Measurements from ENCODE around the gene MSANTD2. TPM values are rescaled to one million over a fixed set of nuclear protein-coding genes. Genes with fewer than 3 reads are reported as not detected.

MSANTD2 gene
- total RNA-seq: 7.9 and 13.9 TPM in 2 replicates

GRCh38 chr11:124800226-124800929 is at the start of gene MSANTD2:
Gene MSANTD2, minus strand, starts transcription at chr11:124800406. Its CDS starts 26 bp downstream, at chr11:124800380.

GRCh38 chr11:124762105-124762623 is 38.0 kb downstream of the MSANTD2 start, which contains the start of gene ESAM:
Gene ESAM, minus strand, starts transcription at chr11:124762290. Its CDS starts 136 bp downstream, at chr11:124762154.

GRCh38 chr11:124751741-124752470 is 48.3 kb downstream of the MSANTD2 start, which contains the start of gene VSIG2:
Gene VSIG2, minus strand, starts transcription at chr11:124752255. Its CDS starts 118 bp downstream, at chr11:124752137.

GRCh38 chr11:124739479-124740276 is 60.5 kb downstream of the MSANTD2 start, which contains the start of gene NRGN:
Gene NRGN, plus strand, starts transcription at chr11:124739942. Its CDS starts 143 bp downstream, at chr11:124740085.

Other genes starting within 250 kb of the MSANTD2 start
- not detected in 2 replicates for gene OR8A1, start 230.4 kb downstream of the MSANTD2 start, total RNA-seq
- not detected in 2 replicates for gene PANX3, start 189.0 kb downstream of the MSANTD2 start, total RNA-seq
- gene TBRG1, start 177.5 kb downstream of the MSANTD2 start, total RNA-seq: 10.9 and 16.8 TPM in 2 replicates
- 10.4 and 13.0 TPM in 2 replicates for gene SIAE, start 126.7 kb downstream of the MSANTD2 start, total RNA-seq
- 5.7 and 7.5 TPM in 2 replicates for gene SPA17, start 126.5 kb downstream of the MSANTD2 start, total RNA-seq
- 1.3 and 1.6 TPM in 2 replicates for gene NRGN, start 60.5 kb downstream of the MSANTD2 start, total RNA-seq
- 0.54 and 0.85 TPM in 2 replicates for gene VSIG2, start 48.2 kb downstream of the MSANTD2 start, total RNA-seq
- gene ESAM, start 38.1 kb downstream of the MSANTD2 start, total RNA-seq: 70.7 and 78.8 TPM in 2 replicates
- gene ROBO3, start 65.0 kb upstream of the MSANTD2 start, total RNA-seq: 11.6 and 24.9 TPM in 2 replicates
- gene ROBO4, start 97.5 kb upstream of the MSANTD2 start, total RNA-seq: 151 and 173 TPM in 2 replicates
- 0.09 TPM in 1 of 2 replicates, not detected in the other for gene HEPN1, start 118.8 kb upstream of the MSANTD2 start, total RNA-seq
- gene HEPACAM, start 135.6 kb upstream of the MSANTD2 start, total RNA-seq: under 0.01 TPM in 1 of 2 replicates, not detected in the other
- gene CCDC15, start 153.8 kb upstream of the MSANTD2 start, total RNA-seq: 1.0 and 1.6 TPM in 2 replicates